OCI-LY1 (cell line): ENCODE measurements around the gene TMPRSS13.

Experiments
- H2AFZ ChIP-seq: fragments of 200-600 bp; sonication (generic), shearing (Covaris generic); 2 replicates; pipeline ENCODE4 v1.6.0; 2014; ENCODE audit warnings: antibody characterized with exemption, mild to moderate bottlenecking, low read length
- H3F3A ChIP-seq: fragments of 200-600 bp; sonication (generic), shearing (Covaris generic); 2 replicates; pipeline ENCODE4 v1.6.0; 2014; ENCODE audit warnings: mild to moderate bottlenecking, antibody characterized with exemption, low read length, moderate library complexity; ENCODE audit not compliant: insufficient read depth
- H3K27ac ChIP-seq: fragments of 200-600 bp; sonication (generic); 2 replicates; pipeline ENCODE4 v1.5.1; 2014; ENCODE audit warnings: low read length, mixed run types, mild to moderate bottlenecking, low read depth; ENCODE audit not compliant: poor library complexity, severe bottlenecking
- H3K27me3 ChIP-seq: fragments of 200-600 bp; sonication (generic); 2 replicates; pipeline ENCODE4 v1.6.0; 2014; ENCODE audit warnings: antibody characterized with exemption, mild to moderate bottlenecking, low read length, moderate library complexity; ENCODE audit not compliant: insufficient read depth
- H3K36me3 ChIP-seq: fragments of 200-600 bp; sonication (generic); 2 replicates; pipeline ENCODE4 v1.6.1; 2014; ENCODE audit warnings: mild to moderate bottlenecking, antibody characterized with exemption, low read length, moderate library complexity, mixed read lengths; ENCODE audit not compliant: insufficient read depth
- H3K4me1 ChIP-seq: fragments of 200-600 bp; sonication (generic); 2 replicates; pipeline ENCODE4 v1.5.1; 2014; ENCODE audit warnings: mild to moderate bottlenecking, low read length, moderate library complexity; ENCODE audit not compliant: insufficient read depth, severe bottlenecking
- H3K4me2 ChIP-seq: fragments of 200-600 bp; sonication (generic), shearing (Covaris generic); 2 replicates; pipeline ENCODE4 v1.6.1; 2014; ENCODE audit warnings: low read length
- H3K4me3 ChIP-seq: fragments of 200-600 bp; sonication (generic); 2 replicates; pipeline ENCODE4 v1.5.1; 2014; ENCODE audit warnings: low read length, low read depth, mild to moderate bottlenecking, mixed read lengths; ENCODE audit not compliant: poor library complexity, severe bottlenecking
- H3K79me2 ChIP-seq: fragments of 200-600 bp; shearing (Covaris generic); 2 replicates; pipeline ENCODE4 v1.6.1; 2016; ENCODE audit warnings: mixed run types, low read length, mixed read lengths; ENCODE audit not compliant: insufficient read depth
- H3K9ac ChIP-seq: fragments of 200-600 bp; sonication (generic), shearing (Covaris generic); 2 replicates; pipeline ENCODE4 v1.6.1; 2014; ENCODE audit warnings: mild to moderate bottlenecking, low read length, mixed read lengths
- H3K9me2 ChIP-seq: fragments of 200-600 bp; sonication (generic), shearing (Covaris generic); 2 replicates; pipeline ENCODE4 v1.6.1; 2014; ENCODE audit warnings: low read depth, mild to moderate bottlenecking, low read length, mixed read lengths
- H3K9me3 ChIP-seq: fragments of 200-600 bp; shearing (Covaris generic); 2 replicates; pipeline ENCODE4 v1.6.1; 2014; ENCODE audit warnings: low read length, mixed read lengths
- H4K20me1 ChIP-seq: fragments of 200-600 bp; sonication (generic), shearing (Covaris generic); 2 replicates; pipeline ENCODE4 v1.6.0; 2016; ENCODE audit warnings: mild to moderate bottlenecking, low read length; ENCODE audit not compliant: insufficient read depth
- CTCF ChIP-seq: fragments of 200-600 bp; sonication (generic), shearing (Covaris generic); IDR thresholded peaks from 2 replicates; pipeline ENCODE4 v1.5.1; 2017; ENCODE audit warnings: mild to moderate bottlenecking, antibody characterized with exemption, low read length, moderate library complexity, mixed read lengths
- EZH2 ChIP-seq: fragments of 200-600 bp; sonication (generic), shearing (Covaris generic); IDR thresholded peaks from 2 replicates; pipeline ENCODE4 v1.8.0; 2017; ENCODE audit warnings: borderline replicate concordance, mixed run types, mild to moderate bottlenecking, antibody characterized with exemption, low read length, moderate library complexity, mixed read lengths

The TMPRSS13 gene

GRCh38 chr11:117933930-117934329, 4.7 kb upstream of the TMPRSS13 start:
- H3K9me3 ChIP-seq, result no peaks in the 10 kb centered on the region
- no peak overlapping the region for H3K27ac ChIP-seq
- 0 out of 2 replicates have a peak, but pooled peaks cover 3% of the 10 kb centered on the region for H3K27me3 ChIP-seq
- TF ChIP-seq EZH2, result no peak
- TF ChIP-seq CTCF, result no peak
- H3K4me2 ChIP-seq, result no peak overlapping the region
- H3K79me2 ChIP-seq, result no peaks in the 10 kb centered on the region
- no peaks in the 10 kb centered on the region for H3K36me3 ChIP-seq
- peaks cover 50% of the 10 kb centered on the region for H3K4me1 ChIP-seq
- H3K9ac ChIP-seq, result no peak overlapping the region
- no peaks in the 10 kb centered on the region for H3K9me2 ChIP-seq
- no peak overlapping the region for H3K4me3 ChIP-seq
- H4K20me1 ChIP-seq, result no peaks in the 10 kb centered on the region
- no peaks in the 10 kb centered on the region for H3F3A ChIP-seq
- H2AFZ ChIP-seq, result no peak overlapping the region

GRCh38 chr11:117933475-117933874, 4.3 kb upstream of the TMPRSS13 start:
- Histone ChIP-seq H3K9me3 (no peaks in the 10 kb centered on the region), H3K4me1 (peaks cover 50% of the 10 kb centered on the region), H4K20me1 (no peaks in the 10 kb centered on the region), H3K27ac (no peak overlapping the region), H3K4me2 (no peak overlapping the region), H3K27me3 (0 out of 2 replicates have a peak, but pooled peaks cover 3% of the 10 kb centered on the region), H3K4me3 (no peak overlapping the region), H2AFZ (no peak overlapping the region), H3K9me2 (no peaks in the 10 kb centered on the region), H3F3A (no peaks in the 10 kb centered on the region), H3K36me3 (no peaks in the 10 kb centered on the region), H3K79me2 (no peaks in the 10 kb centered on the region), H3K9ac (no peak overlapping the region)
- TF ChIP-seq EZH2 (no peak), CTCF (no peak)

GRCh38 chr11:117932947-117933346, 3.7 kb upstream of the TMPRSS13 start:
- H3K4me2 ChIP-seq, result no peak overlapping the region
- H4K20me1 ChIP-seq, result no peaks in the 10 kb centered on the region
- no peaks in the 10 kb centered on the region for H3K9me2 ChIP-seq
- no peak for TF ChIP-seq EZH2
- no peak for TF ChIP-seq CTCF
- H3K79me2 ChIP-seq, result no peaks in the 10 kb centered on the region
- H3K27ac ChIP-seq, result no peak overlapping the region
- H3K36me3 ChIP-seq, result no peaks in the 10 kb centered on the region
- 0 out of 2 replicates have a peak, but pooled peaks cover 3% of the 10 kb centered on the region for H3K27me3 ChIP-seq
- no peak overlapping the region for H3K4me3 ChIP-seq
- no peak overlapping the region for H2AFZ ChIP-seq
- H3K9me3 ChIP-seq, result no peaks in the 10 kb centered on the region
- peaks cover 50% of the 10 kb centered on the region for H3K4me1 ChIP-seq
- no peak overlapping the region for H3K9ac ChIP-seq
- no peaks in the 10 kb centered on the region for H3F3A ChIP-seq
